Measurements from ENCODE around the gene WWOX. TPM values are rescaled to one million over a fixed set of nuclear protein-coding genes. Genes with fewer than 3 reads are reported as not detected.

Gene WWOX
- total RNA-seq, 6 experiments from 2014 or later: 0.46 to 3.4 (median 1.3) TPM

DNA sequence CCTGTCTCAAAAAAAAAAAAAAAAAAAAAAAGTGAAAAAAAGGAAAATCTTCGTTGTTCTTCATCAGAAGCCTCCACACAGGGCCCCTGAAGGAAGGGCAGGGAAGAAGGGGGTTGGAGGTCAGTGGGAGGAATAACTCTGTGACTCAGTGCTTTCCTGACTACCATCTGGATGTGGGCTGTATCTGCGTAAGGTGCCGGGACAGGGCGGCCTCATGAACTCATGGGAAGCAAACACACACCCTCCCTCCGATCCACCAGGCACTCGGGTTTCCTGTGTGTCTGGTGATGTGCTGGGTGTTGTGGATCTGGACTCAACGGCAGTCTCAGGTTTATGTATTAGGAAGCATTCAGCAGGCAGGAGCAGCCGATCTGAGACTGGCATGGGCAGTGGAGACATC, 691.6 kb downstream of the WWOX start:
- TF ChIP-seq, protein P1, sequence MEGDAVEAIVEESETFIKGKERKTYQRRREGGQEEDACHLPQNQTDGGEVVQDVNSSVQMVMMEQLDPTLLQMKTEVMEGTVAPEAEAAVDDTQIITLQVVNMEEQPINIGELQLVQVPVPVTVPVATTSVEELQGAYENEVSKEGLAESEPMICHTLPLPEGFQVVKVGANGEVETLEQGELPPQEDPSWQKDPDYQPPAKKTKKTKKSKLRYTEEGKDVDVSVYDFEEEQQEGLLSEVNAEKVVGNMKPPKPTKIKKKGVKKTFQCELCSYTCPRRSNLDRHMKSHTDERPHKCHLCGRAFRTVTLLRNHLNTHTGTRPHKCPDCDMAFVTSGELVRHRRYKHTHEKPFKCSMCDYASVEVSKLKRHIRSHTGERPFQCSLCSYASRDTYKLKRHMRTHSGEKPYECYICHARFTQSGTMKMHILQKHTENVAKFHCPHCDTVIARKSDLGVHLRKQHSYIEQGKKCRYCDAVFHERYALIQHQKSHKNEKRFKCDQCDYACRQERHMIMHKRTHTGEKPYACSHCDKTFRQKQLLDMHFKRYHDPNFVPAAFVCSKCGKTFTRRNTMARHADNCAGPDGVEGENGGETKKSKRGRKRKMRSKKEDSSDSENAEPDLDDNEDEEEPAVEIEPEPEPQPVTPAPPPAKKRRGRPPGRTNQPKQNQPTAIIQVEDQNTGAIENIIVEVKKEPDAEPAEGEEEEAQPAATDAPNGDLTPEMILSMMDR (IDR thresholded peaks at IDR 0.05): no peak
- H3K9me3 Mint-ChIP-seq: peaks cover 48% of the 10 kb centered on the region
- H3K27me3 Mint-ChIP-seq (ENCODE audit: insufficient read depth): no peaks in the 10 kb centered on the region
- no peak overlapping the region for H3K27ac Mint-ChIP-seq
- H3K36me3 Mint-ChIP-seq (ENCODE audit: low read depth): no peaks in the 10 kb centered on the region
- DNase-seq: no peak
- no peak overlapping the region for H3K4me3 Mint-ChIP-seq
- no peaks in the 10 kb centered on the region for H3K4me1 Mint-ChIP-seq (ENCODE audit: low read depth)

GRCh38 chr16:78791926-78792325, 692.5 kb downstream of the WWOX start:
- no peak for DNase-seq
- peaks cover 47% of the 10 kb centered on the region for H3K9me3 Mint-ChIP-seq
- TF ChIP-seq, protein P1 (IDR thresholded peaks at IDR 0.05): no peak

GRCh38 chr16:78792952-78793351, 693.5 kb downstream of the WWOX start:
- TF ChIP-seq, protein P1 (IDR thresholded peaks at IDR 0.05): no peak

More at GRCh38 chr16:78791926-78792325, 692.5 kb downstream of the WWOX start:
- Mint-ChIP-seq H3K27me3 (ENCODE audit: insufficient read depth) (no peaks in the 10 kb centered on the region), H3K4me3 (no peak overlapping the region), H3K27ac (no peak overlapping the region), H3K4me1 (ENCODE audit: low read depth) (no peaks in the 10 kb centered on the region), H3K36me3 (ENCODE audit: low read depth) (no peaks in the 10 kb centered on the region)

DNA sequence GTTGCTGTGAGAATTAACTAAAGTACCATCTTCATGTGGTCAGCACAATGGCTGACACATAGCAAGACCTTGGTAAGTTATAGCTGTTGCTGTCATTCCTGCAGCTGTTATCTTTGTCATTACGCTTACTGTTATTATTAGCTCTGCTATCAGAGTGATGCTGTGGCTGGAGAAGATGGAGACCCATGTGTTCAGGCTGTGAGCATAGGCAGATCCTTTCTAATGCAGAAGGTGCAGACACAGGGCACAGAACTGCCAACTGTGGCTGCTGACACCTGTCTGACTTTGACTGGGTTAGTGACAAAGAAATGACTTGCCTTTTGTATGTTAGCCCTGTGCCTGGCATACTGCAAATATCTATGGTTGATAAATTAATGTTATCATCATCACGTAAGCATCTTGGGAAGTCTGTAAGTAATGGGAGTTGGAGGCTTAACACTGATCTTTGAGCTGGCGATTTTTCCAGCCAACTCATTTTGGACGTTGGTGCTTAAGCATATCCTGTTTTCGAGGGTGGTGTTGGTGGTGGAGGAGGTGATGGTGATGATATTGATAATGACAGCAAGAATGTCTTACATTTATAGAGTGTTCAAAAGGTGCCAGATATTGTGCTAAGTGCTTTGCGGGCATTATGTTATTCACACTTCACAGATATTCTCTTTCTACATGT, 695.3 kb downstream of the WWOX start:
- Mint-ChIP-seq H3K4me3 (no peak overlapping the region), H3K9me3 (peaks cover 55% of the 10 kb centered on the region), H3K4me1 (ENCODE audit: low read depth) (no peaks in the 10 kb centered on the region), H3K27ac (no peak overlapping the region), H3K27me3 (ENCODE audit: insufficient read depth) (no peaks in the 10 kb centered on the region), H3K36me3 (ENCODE audit: low read depth) (no peaks in the 10 kb centered on the region)
- DNase-seq: no peak
- TF ChIP-seq, protein P1 (IDR thresholded peaks at IDR 0.05): no peak

More at GRCh38 chr16:78792952-78793351, 693.5 kb downstream of the WWOX start:
- Mint-ChIP-seq H3K9me3 (peaks cover 46% of the 10 kb centered on the region), H3K4me3 (no peak overlapping the region), H3K36me3 (ENCODE audit: low read depth) (no peaks in the 10 kb centered on the region), H3K27me3 (ENCODE audit: insufficient read depth) (no peaks in the 10 kb centered on the region), H3K4me1 (ENCODE audit: low read depth) (no peaks in the 10 kb centered on the region), H3K27ac (no peak overlapping the region)
- no peak for DNase-seq

- H3K4me3 Mint-ChIP-seq: no peak overlapping the region
- peaks cover 55% of the 10 kb centered on the region for H3K9me3 Mint-ChIP-seq
- H3K36me3 Mint-ChIP-seq (ENCODE audit: low read depth): no peaks in the 10 kb centered on the region
- DNase-seq: no peak
- TF ChIP-seq, protein P1 (IDR thresholded peaks at IDR 0.05): no peak
- H3K27me3 Mint-ChIP-seq (ENCODE audit: insufficient read depth): no peaks in the 10 kb centered on the region
- no peak overlapping the region for H3K27ac Mint-ChIP-seq
- no peaks in the 10 kb centered on the region for H3K4me1 Mint-ChIP-seq (ENCODE audit: low read depth)
Observed at GRCh38 chr16:78795433-78795832, 696.0 kb downstream of the WWOX start.
